C4-2B (cell line): Measurements from ENCODE around the gene CYP1B1.
"Not testable (repeated sequence)": the region's sequence is repeated elsewhere in the genome, so short reads cannot be mapped to it uniquely, and the experiment has no call there.

Source experiments
- H3K27ac ChIP-seq: fragments of 450-650 bp; 2 replicates; pipeline ENCODE4 v1.5.1; 2017
- CTCF ChIP-seq: fragments of 450-650 bp; conservative IDR thresholded peaks from 2 replicates; pipeline ENCODE4 v1.5.1; 2017; ENCODE audit warnings: mild to moderate bottlenecking
- ZFX ChIP-seq: fragments of 450-650 bp; IDR thresholded peaks from 2 replicates; pipeline ENCODE4 v1.6.1; 2017

CYP1B1 gene

GRCh38 chr2:38092196-38092902, 16.4 kb upstream of the CYP1B1 start:
- no peak overlapping the region for H3K27ac ChIP-seq
- TF ChIP-seq ZFX, result no peak
- TF ChIP-seq CTCF, result no peak

GRCh38 chr2:38091760-38092159, 15.8 kb upstream of the CYP1B1 start:
- H3K27ac ChIP-seq, result no peak overlapping the region
- no peak for TF ChIP-seq ZFX
- no peak for TF ChIP-seq CTCF

DNA sequence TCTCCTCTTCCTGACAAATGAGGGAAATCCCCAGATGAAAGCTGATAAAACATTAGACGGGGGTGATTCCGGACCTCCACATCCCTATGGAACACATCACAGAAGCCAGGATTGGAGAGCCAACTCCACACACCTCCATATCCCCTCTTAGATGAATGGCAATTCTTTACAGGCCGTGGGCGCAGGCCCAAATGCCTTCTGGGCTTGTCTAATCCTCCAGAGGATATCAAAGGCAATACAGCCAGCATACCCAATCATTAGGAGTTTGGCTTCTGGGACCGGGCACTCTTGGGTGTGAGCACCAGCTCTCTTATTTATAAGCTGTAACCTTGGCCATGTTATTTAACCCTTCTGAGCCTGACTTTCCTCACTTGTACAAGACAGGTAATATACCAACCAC, 15.0 kb upstream of the CYP1B1 start:
- no peak overlapping the region for H3K27ac ChIP-seq
- TF ChIP-seq CTCF (no peak), ZFX (no peak)

GRCh38 chr2:38090212-38090611, 14.3 kb upstream of the CYP1B1 start:
- H3K27ac ChIP-seq, result not testable (repeated sequence)

- H3K27ac ChIP-seq, result not testable (repeated sequence)
Measured at GRCh38 chr2:38085998-38086698, 10.2 kb upstream of the CYP1B1 start.

- not testable (repeated sequence) for H3K27ac ChIP-seq
Measured at GRCh38 chr2:38084556-38084955, 8.6 kb upstream of the CYP1B1 start.

DNA sequence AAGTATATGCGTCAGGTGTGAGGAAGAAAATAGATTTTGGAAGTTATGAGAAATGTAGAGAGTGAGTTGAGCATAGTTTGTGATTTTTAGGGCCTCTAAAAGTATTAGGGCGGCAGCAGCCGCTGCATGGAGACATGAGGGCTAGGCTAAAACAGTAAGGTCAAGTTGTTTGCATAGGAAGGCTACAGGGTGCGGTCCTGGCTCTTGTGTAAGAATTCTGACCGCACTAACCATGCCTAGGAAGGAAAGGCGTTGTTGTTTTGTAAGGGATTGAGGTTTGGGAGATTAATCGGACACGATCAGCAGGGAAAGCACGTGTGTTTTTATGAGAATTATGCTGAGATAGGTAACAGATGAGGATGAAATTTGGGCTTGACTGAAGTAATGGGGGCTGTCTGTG, 6.8 kb upstream of the CYP1B1 start:
- H3K27ac ChIP-seq, result not testable (repeated sequence)

GRCh38 chr2:38080346-38080745, 4.4 kb upstream of the CYP1B1 start:
- TF ChIP-seq CTCF, result no peak
- TF ChIP-seq ZFX, result no peak
- no peak overlapping the region for H3K27ac ChIP-seq

DNA sequence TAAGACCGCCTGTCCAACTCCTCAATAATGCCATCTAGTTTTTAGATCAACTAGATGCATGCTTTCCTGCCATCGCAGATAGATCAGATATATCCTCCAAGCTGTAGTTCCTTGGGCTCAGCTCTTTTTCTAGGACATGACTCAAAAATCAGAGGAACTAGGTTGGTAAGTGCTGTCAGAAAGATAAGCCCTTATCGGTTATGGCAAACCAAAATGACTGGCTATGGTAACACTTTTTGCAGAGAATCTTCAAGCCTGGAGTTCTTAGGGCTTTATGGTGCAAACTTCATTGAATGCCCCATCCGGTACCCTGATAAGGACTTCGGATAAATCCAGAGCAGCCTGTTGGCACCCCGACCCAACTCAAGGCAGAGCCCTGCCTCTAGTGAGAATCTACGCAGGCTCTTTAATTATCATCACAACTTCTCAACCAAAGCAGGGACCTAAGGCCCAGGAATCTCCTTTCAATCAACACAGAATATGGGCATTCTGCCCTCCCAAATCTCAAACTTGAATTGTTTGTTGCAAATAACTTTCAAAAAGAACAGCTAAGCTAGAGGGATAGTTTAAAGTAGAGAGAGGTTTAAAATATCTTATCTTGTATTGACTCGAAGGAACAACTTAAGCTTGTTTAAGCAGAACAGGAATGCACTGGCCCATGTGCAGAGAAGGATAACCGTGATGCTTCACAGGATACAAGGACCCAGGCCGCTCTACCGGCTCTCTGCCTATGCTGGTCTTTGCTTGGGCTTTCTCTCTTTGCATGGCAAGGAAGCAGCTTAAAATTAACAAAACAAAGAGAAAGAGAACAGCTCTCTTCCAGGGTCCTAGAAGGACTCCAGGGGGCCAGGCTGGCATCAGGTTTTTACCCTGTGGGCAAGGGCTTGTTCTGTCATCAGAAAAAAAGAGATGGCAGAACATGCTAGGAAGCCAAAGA, 3.4 kb upstream of the CYP1B1 start:
- H3K27ac ChIP-seq, result no peak overlapping the region
- TF ChIP-seq ZFX, result no peak
- TF ChIP-seq CTCF, result no peak
